Measurements from ENCODE around the gene SYCE3. TPM values are rescaled to one million over a fixed set of nuclear protein-coding genes. Genes with fewer than 3 reads are reported as not detected.

Gene SYCE3
- total RNA-seq, 1 donor from 2014 or later, result 0.76 TPM

DNA sequence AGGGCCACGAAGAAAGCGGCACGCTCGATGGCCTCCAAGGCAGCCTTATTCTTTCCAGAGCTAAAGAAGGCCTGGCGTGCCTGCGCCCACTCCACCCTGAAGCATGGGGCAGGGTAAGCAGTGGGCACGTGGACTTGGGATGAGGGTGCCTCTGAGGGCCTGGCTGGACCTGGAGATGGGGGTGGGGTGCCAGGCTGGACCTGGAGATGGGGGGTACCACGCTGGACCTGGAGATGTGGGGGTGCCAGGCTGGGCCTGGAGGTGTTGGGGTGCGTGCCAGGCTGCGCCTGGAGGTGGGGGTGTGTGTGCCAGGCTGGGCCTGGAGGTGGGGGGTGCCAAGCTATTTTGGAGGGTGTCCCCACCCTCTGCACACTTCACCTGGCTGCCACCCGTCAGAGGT is 10.2 kb upstream of the SYCE3 start:
- TF ChIP-seq, protein P1, sequence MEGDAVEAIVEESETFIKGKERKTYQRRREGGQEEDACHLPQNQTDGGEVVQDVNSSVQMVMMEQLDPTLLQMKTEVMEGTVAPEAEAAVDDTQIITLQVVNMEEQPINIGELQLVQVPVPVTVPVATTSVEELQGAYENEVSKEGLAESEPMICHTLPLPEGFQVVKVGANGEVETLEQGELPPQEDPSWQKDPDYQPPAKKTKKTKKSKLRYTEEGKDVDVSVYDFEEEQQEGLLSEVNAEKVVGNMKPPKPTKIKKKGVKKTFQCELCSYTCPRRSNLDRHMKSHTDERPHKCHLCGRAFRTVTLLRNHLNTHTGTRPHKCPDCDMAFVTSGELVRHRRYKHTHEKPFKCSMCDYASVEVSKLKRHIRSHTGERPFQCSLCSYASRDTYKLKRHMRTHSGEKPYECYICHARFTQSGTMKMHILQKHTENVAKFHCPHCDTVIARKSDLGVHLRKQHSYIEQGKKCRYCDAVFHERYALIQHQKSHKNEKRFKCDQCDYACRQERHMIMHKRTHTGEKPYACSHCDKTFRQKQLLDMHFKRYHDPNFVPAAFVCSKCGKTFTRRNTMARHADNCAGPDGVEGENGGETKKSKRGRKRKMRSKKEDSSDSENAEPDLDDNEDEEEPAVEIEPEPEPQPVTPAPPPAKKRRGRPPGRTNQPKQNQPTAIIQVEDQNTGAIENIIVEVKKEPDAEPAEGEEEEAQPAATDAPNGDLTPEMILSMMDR (IDR thresholded peaks at IDR 0.05; ENCODE audit: unreplicated experiment), result no peak
- Mint-ChIP-seq H3K27me3 (ENCODE audit: low read depth) (no peaks in the 10 kb centered on the region), H3K4me3 (no peak overlapping the region), H3K4me1 (no peaks in the 10 kb centered on the region), H3K36me3 (peaks cover 25% of the 10 kb centered on the region), H3K27ac (no peak overlapping the region), H3K9me3 (no peaks in the 10 kb centered on the region)
- no peak for DNase-seq (ENCODE audit: low spot score in 2 of 2, unreplicated experiment in 2 of 2)

DNA sequence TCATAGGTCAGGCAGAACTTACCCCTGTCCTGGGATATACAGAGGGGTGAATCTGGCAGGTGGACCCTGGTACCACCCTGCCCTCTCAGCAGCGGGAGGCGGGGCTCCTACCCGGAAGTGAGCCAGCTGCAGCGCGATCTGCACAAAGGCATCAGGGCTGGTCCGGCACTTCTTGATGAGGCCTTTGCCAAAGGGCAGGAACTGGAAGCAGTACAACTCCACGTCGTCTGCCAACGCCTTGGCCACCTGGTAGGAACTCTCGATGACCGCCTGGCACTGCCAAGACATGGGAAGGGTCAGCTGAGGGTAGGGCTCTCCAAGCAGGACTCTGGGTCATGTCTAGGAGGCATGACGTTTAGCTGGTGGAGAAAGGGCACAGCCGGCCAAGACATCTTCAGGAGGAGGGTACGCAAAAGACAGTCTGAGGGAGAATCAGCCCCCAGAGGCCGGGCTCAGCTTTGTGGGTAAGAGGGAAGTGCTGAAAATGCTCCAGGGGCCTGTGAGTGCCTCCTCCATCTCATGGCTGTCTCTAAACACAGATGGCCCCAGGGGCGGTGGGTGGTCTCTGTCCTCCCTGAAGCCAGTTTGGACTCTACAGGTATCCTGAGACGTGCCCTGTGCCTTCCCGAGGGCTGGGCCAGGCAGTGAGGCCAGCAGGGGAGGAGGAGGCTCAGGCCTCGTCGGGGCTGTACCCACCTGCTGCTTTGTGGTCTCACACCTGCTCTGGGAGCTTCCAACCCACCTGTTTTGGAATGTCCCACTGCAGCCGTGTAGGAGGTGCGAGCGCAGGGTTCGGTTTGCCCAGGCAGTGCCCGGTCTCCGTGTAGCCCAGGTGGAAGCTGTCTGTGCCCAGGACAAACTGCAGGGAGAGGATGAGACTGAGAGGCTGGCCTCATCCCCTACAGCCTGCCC is 8.8 kb upstream of the SYCE3 start:
- Mint-ChIP-seq H3K36me3 (peaks cover 29% of the 10 kb centered on the region), H3K27me3 (ENCODE audit: low read depth) (no peaks in the 10 kb centered on the region), H3K27ac (no peak overlapping the region), H3K4me3 (no peak overlapping the region), H3K9me3 (no peaks in the 10 kb centered on the region), H3K4me1 (no peaks in the 10 kb centered on the region)
- no peak for DNase-seq (ENCODE audit: low spot score in 2 of 2, unreplicated experiment in 2 of 2)
- TF ChIP-seq, protein P1 (IDR thresholded peaks at IDR 0.05; ENCODE audit: unreplicated experiment), result no peak

GRCh38 chr22:50570861-50571260 is 8.1 kb upstream of the SYCE3 start:
- Mint-ChIP-seq H3K27me3 (ENCODE audit: low read depth) (no peaks in the 10 kb centered on the region), H3K36me3 (peaks cover 29% of the 10 kb centered on the region), H3K27ac (no peak overlapping the region), H3K4me1 (no peaks in the 10 kb centered on the region), H3K4me3 (no peak overlapping the region), H3K9me3 (no peaks in the 10 kb centered on the region)
- TF ChIP-seq, protein P1 (IDR thresholded peaks at IDR 0.05; ENCODE audit: unreplicated experiment), result no peak
- DNase-seq (ENCODE audit: low spot score in 2 of 2, unreplicated experiment in 2 of 2), result no peak

- Mint-ChIP-seq H3K9me3 (no peaks in the 10 kb centered on the region), H3K36me3 (peaks cover 29% of the 10 kb centered on the region), H3K4me3 (no peak overlapping the region), H3K27me3 (ENCODE audit: low read depth) (no peaks in the 10 kb centered on the region), H3K27ac (no peak overlapping the region), H3K4me1 (no peaks in the 10 kb centered on the region)
- DNase-seq (ENCODE audit: low spot score in 2 of 2, unreplicated experiment in 2 of 2), result no peak
- TF ChIP-seq, protein P1 (IDR thresholded peaks at IDR 0.05; ENCODE audit: unreplicated experiment), result no peak
Measured at GRCh38 chr22:50569896-50570535, 7.3 kb upstream of the SYCE3 start.

- H3K4me1 Mint-ChIP-seq, result no peaks in the 10 kb centered on the region
- DNase-seq (ENCODE audit: low spot score in 2 of 2, unreplicated experiment in 2 of 2), result no peak
- TF ChIP-seq, protein P1 (IDR thresholded peaks at IDR 0.05; ENCODE audit: unreplicated experiment), result no peak
- peaks cover 29% of the 10 kb centered on the region for H3K36me3 Mint-ChIP-seq
- H3K27me3 Mint-ChIP-seq (ENCODE audit: low read depth), result no peaks in the 10 kb centered on the region
- H3K4me3 Mint-ChIP-seq, result no peak overlapping the region
- no peak overlapping the region for H3K27ac Mint-ChIP-seq
- H3K9me3 Mint-ChIP-seq, result no peaks in the 10 kb centered on the region
Measured at GRCh38 chr22:50569041-50569459, 6.3 kb upstream of the SYCE3 start.
